Bronchial epithelial cell (primary cell): ENCODE results near the gene GNAI1. TPM values are rescaled to one million over a fixed set of nuclear protein-coding genes. Genes with fewer than 3 reads are reported as not detected.

Source experiments
- DNase-seq: peaks from one replicate; pipeline ENCODE4 v3.0.0-alpha.2; 2010; ENCODE audit warnings: low read depth
- FAIRE-seq: peaks from 2 replicates; lab custom pipeline; 2011; peaks lifted over from hg19 to GRCh38; lab: Jason Lieb, UNC
- H3K27me3 ChIP-seq: 2 replicates; pipeline ENCODE4 v1.5.1; 2011; ENCODE audit warnings: low read length; ENCODE audit not compliant: control insufficient read depth, insufficient read depth
- H3K36me3 ChIP-seq: 2 replicates; pipeline ENCODE4 v1.5.1; 2011; ENCODE audit warnings: low read length; ENCODE audit not compliant: control insufficient read depth, insufficient read depth
- H3K4me3 ChIP-seq: 2 replicates; pipeline ENCODE4 v1.5.1; 2011; ENCODE audit warnings: mild to moderate bottlenecking, low read depth, low read length, control low read depth
- CTCF ChIP-seq: IDR thresholded peaks from 2 replicates; pipeline ENCODE4 v1.5.1; 2011; ENCODE audit warnings: mild to moderate bottlenecking, moderate library complexity, low read length, control low read depth, inconsistent platforms; ENCODE audit not compliant: insufficient read depth, severe bottlenecking
- total RNA-seq: library from RNA; depleted of rRNA; stranded (reverse); fragments of >200 nt; gene quantifications from 2 replicates; pipeline ENCODE4 v1.2.1, GENCODE V29; 2014

GNAI1 gene
- total RNA-seq, 1 donor from 2014 or later: 56.1 TPM

- DNase-seq (no peak), FAIRE-seq (no peak)
- H3K4me3 ChIP-seq: no peak overlapping the region
- no peaks in the 10 kb centered on the region for H3K36me3 ChIP-seq
- no peaks in the 10 kb centered on the region for H3K27me3 ChIP-seq
- no peak for TF ChIP-seq CTCF
Measured at GRCh38 chr7:80146545-80147182, 12.0 kb downstream of the GNAI1 start.

- DNase-seq: peak; percentile 92
- Histone ChIP-seq H3K4me3 (no peak overlapping the region), H3K36me3 (no peaks in the 10 kb centered on the region), H3K27me3 (no peaks in the 10 kb centered on the region)
- no peak for TF ChIP-seq CTCF
- FAIRE-seq: no peak
Measured at GRCh38 chr7:80147543-80148391, 13.1 kb downstream of the GNAI1 start.

- DNase-seq (peak; percentile 99), FAIRE-seq (no peak)
- Histone ChIP-seq H3K27me3 (no peaks in the 10 kb centered on the region), H3K4me3 (no peak overlapping the region), H3K36me3 (no peaks in the 10 kb centered on the region)
- no peak for TF ChIP-seq CTCF
Measured at GRCh38 chr7:80150611-80151273, 16.1 kb downstream of the GNAI1 start.

GRCh38 chr7:80151274-80151665 lies 16.6 kb downstream of the GNAI1 start:
- no peak for TF ChIP-seq CTCF
- H3K27me3 ChIP-seq: no peaks in the 10 kb centered on the region
- no peak for FAIRE-seq
- no peaks in the 10 kb centered on the region for H3K36me3 ChIP-seq
- H3K4me3 ChIP-seq: no peak overlapping the region
- DNase-seq: no peak

- FAIRE-seq: no peak
Measured at GRCh38 chr7:80153446-80153845, 18.8 kb downstream of the GNAI1 start.

More at GRCh38 chr7:80153446-80153845, 18.8 kb downstream of the GNAI1 start:
- Histone ChIP-seq H3K4me3 (no peak overlapping the region), H3K27me3 (no peaks in the 10 kb centered on the region), H3K36me3 (no peaks in the 10 kb centered on the region)
- TF ChIP-seq CTCF: no peak
- DNase-seq: no peak
